Astrocyte (in vitro differentiated cells and primary cell): ENCODE data around the gene CTDSPL. TPM values are rescaled to one million over a fixed set of nuclear protein-coding genes. Genes with fewer than 3 reads are reported as not detected.

ENCODE experiments used
- DNase-seq: peaks from one replicate; pipeline ENCODE4 v3.0.0-alpha.2; 2010; ENCODE audit warnings: low read depth
- FAIRE-seq: peaks from 2 replicates; lab custom pipeline; 2011; peaks lifted over from hg19 to GRCh38; lab: Jason Lieb, UNC
- H2AFZ ChIP-seq: 2 replicates; pipeline ENCODE4 v1.6.0; 2012; ENCODE audit warnings: low read depth, low read length, inconsistent platforms
- H3K27ac ChIP-seq: 2 replicates; pipeline ENCODE4 v1.5.1; 2011; ENCODE audit warnings: low read depth, low read length, inconsistent platforms
- H3K27me3 ChIP-seq: 2 replicates; pipeline ENCODE4 v1.6.0; 2011; ENCODE audit warnings: low read length, inconsistent platforms; ENCODE audit not compliant: insufficient read depth
- H3K36me3 ChIP-seq: 2 replicates; pipeline ENCODE4 v1.5.1; 2011; ENCODE audit warnings: low read length, inconsistent platforms; ENCODE audit not compliant: insufficient read depth
- H3K4me1 ChIP-seq: 2 replicates; pipeline ENCODE4 v1.5.1; 2011; ENCODE audit warnings: low read length, inconsistent platforms; ENCODE audit not compliant: insufficient read depth
- H3K4me2 ChIP-seq: 2 replicates; pipeline ENCODE4 v1.6.0; 2012; ENCODE audit warnings: low read length, inconsistent platforms
- H3K4me3 ChIP-seq: 2 replicates; pipeline ENCODE4 v1.5.1; 2011; ENCODE audit warnings: low read depth, mild to moderate bottlenecking, low read length, inconsistent platforms; ENCODE audit not compliant: insufficient read depth
- H3K79me2 ChIP-seq: 2 replicates; pipeline ENCODE4 v1.6.0; 2012; ENCODE audit warnings: mild to moderate bottlenecking, low read length, inconsistent platforms; ENCODE audit not compliant: insufficient read depth
- H3K9ac ChIP-seq: 2 replicates; pipeline ENCODE4 v1.6.0; 2012; ENCODE audit warnings: mild to moderate bottlenecking, low read length, inconsistent platforms
- H3K9me3 ChIP-seq: 2 replicates; pipeline ENCODE4 v1.5.1; 2012; ENCODE audit warnings: low read depth, mild to moderate bottlenecking, low read length, inconsistent platforms; ENCODE audit not compliant: insufficient read depth
- H4K20me1 ChIP-seq: 2 replicates; pipeline ENCODE4 v1.6.0; 2012; ENCODE audit warnings: low read length, inconsistent platforms; ENCODE audit not compliant: insufficient read depth
- H3K27ac Mint-ChIP-seq: one replicate; pipeline ENCODE4 v1.8.0; 2021; ENCODE audit warnings: mild to moderate bottlenecking, mixed read lengths; ENCODE audit not compliant: unreplicated experiment
- H3K27me3 Mint-ChIP-seq: one replicate; pipeline ENCODE4 v1.8.0; 2021; ENCODE audit warnings: low read depth, mixed read lengths; ENCODE audit not compliant: unreplicated experiment
- H3K36me3 Mint-ChIP-seq: one replicate; pipeline ENCODE4 v1.8.0; 2021; ENCODE audit warnings: low read depth, mixed read lengths; ENCODE audit not compliant: unreplicated experiment
- H3K4me1 Mint-ChIP-seq: one replicate; pipeline ENCODE4 v1.8.0; 2021; ENCODE audit warnings: low read depth, mixed read lengths; ENCODE audit not compliant: unreplicated experiment
- H3K4me3 Mint-ChIP-seq: one replicate; pipeline ENCODE4 v1.8.0; 2021; ENCODE audit warnings: mild to moderate bottlenecking, moderate library complexity, mixed read lengths; ENCODE audit not compliant: unreplicated experiment
- H3K9me3 Mint-ChIP-seq: one replicate; pipeline ENCODE4 v1.8.0; 2021; ENCODE audit warnings: mild to moderate bottlenecking, mixed read lengths; ENCODE audit not compliant: unreplicated experiment
- CTCF ChIP-seq: IDR thresholded peaks from 2 replicates; pipeline ENCODE4 v1.5.1; 2011; ENCODE audit warnings: low read depth, mild to moderate bottlenecking, inconsistent platforms, low read length, moderate library complexity; ENCODE audit not compliant: insufficient read depth
- EZH2 ChIP-seq: IDR thresholded peaks from 2 replicates; pipeline ENCODE4 v1.6.1; 2012; ENCODE audit warnings: mild to moderate bottlenecking, low read length, inconsistent platforms; ENCODE audit not compliant: insufficient read depth
- total RNA-seq: library from RNA; stranded (reverse); gene quantifications from 2 replicates; pipeline ENCODE4 v1.2.1, GENCODE V29; 2021

CTDSPL gene
- total RNA-seq, 1 donor from 2014 or later, result 37.9 TPM

DNA sequence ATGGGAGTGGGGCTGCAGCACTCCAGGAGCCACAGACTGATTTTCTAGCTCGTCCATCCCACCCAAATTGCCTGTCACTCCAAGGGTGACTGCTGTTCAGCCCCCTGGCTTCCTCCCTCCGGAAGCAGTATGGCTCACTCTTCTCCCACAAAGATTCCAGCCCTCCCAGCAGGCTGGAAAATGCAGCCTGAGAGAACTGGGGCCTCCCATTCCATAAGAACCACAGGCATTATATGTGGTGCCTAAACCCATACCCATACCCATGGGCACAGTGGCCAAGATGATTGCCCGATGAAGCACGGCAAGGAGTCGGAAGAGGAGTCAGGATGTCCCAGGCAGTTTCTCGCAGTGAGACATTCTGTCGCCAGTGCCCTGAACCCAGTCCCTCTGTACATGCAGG lies 122.9 kb downstream of the CTDSPL start:
- H3K4me1 Mint-ChIP-seq, result peaks cover 5% of the 10 kb centered on the region
- Histone ChIP-seq H3K36me3 (no peaks in the 10 kb centered on the region), H3K4me3 (no peak overlapping the region), H3K27ac (no peak overlapping the region), H3K9me3 (no peaks in the 10 kb centered on the region), H3K9ac (no peak overlapping the region), H3K4me1 (no peaks in the 10 kb centered on the region), H3K4me2 (no peak overlapping the region), H4K20me1 (no peaks in the 10 kb centered on the region), H3K27me3 (no peaks in the 10 kb centered on the region), H2AFZ (no peak overlapping the region), H3K79me2 (no peaks in the 10 kb centered on the region)
- no peak overlapping the region for H3K27ac Mint-ChIP-seq
- DNase-seq (no peak), FAIRE-seq (no peak)
- no peaks in the 10 kb centered on the region for H3K9me3 Mint-ChIP-seq
- peaks cover 18% of the 10 kb centered on the region for H3K36me3 Mint-ChIP-seq
- no peak for TF ChIP-seq CTCF
- no peak for TF ChIP-seq EZH2
- H3K4me3 Mint-ChIP-seq, result no peak overlapping the region
- H3K27me3 Mint-ChIP-seq, result peaks cover 6% of the 10 kb centered on the region

- Mint-ChIP-seq H3K4me1 (peaks cover 5% of the 10 kb centered on the region), H3K36me3 (peaks cover 18% of the 10 kb centered on the region), H3K27me3 (peaks cover 16% of the 10 kb centered on the region), H3K9me3 (no peaks in the 10 kb centered on the region), H3K4me3 (no peak overlapping the region), H3K27ac (no peak overlapping the region)
- FAIRE-seq (no peak), DNase-seq (no peak)
- Histone ChIP-seq H2AFZ (no peak overlapping the region), H3K4me1 (no peaks in the 10 kb centered on the region), H3K4me3 (no peak overlapping the region), H4K20me1 (no peaks in the 10 kb centered on the region), H3K79me2 (no peaks in the 10 kb centered on the region), H3K36me3 (no peaks in the 10 kb centered on the region), H3K4me2 (no peak overlapping the region), H3K9me3 (no peaks in the 10 kb centered on the region), H3K9ac (no peak overlapping the region), H3K27me3 (no peaks in the 10 kb centered on the region), H3K27ac (no peak overlapping the region)
- no peak for TF ChIP-seq EZH2
- TF ChIP-seq CTCF, result no peak
Observed at GRCh38 chr3:37985637-37986320, 124.1 kb downstream of the CTDSPL start.
